IMR-90 (cell line): Measurements from ENCODE around the gene USP17L12. TPM values are rescaled to one million over a fixed set of nuclear protein-coding genes. Genes with fewer than 3 reads are reported as not detected.
"Not testable (repeated sequence)": the region's sequence is repeated elsewhere in the genome, so short reads cannot be mapped to it uniquely, and the experiment has no call there.

Source experiments
- ATAC-seq: fragments of 200-7000 bp; cut with Tn5 transposase; 2 replicates; pipeline ENCODE4 v1.9.1; 2020; ENCODE audit warnings: low read depth, mild to moderate bottlenecking, moderate library complexity
- Bru-seq: library from RNA; stranded (reverse); fragments of 400-500 nt; gene quantifications from one replicate; lab custom pipeline; 2021; lab: Mats Ljungman, UMichigan
- BruChase-seq, 2 experiments: library from RNA; stranded (reverse); fragments of 400-500 nt; gene quantifications; one replicate each; lab custom pipeline; 2021; lab: Mats Ljungman, UMichigan
- BruUV-seq: library from RNA; stranded (reverse); fragments of 400-500 nt; replicated peaks from 2 replicates; lab custom pipeline; 2021; lab: Mats Ljungman, UMichigan
- CTCF ChIA-PET: fragments of 300-600 bp; formaldehyde crosslinking; extraction: SDS; loops from one replicate; lab custom pipeline; 2021; ENCODE audit warnings: antibody characterized with exemption; lab: Yijun Ruan, JAX
- POLR2A ChIA-PET: fragments of 300-600 bp; sonication (Branson Sonifier 250); formaldehyde crosslinking; loops from one replicate; lab custom pipeline; 2022; ENCODE audit warnings: antibody characterized with exemption; ENCODE audit not compliant: unreplicated experiment; lab: Charles Lee
- DNase-seq: peaks from one replicate; pipeline ENCODE4 v3.0.0; 2013
- H2AFZ ChIP-seq: replicated peaks from 2 replicates; pipeline ENCODE3; 2013; ENCODE audit warnings: low read length, mild to moderate bottlenecking; ENCODE audit not compliant: poor library complexity
- H2AK5ac ChIP-seq: 2 replicates; pipeline ENCODE4 v1.6.1; 2013; ENCODE audit warnings: low read depth, low read length, inconsistent platforms
- H2AK9ac ChIP-seq: replicated peaks from 2 replicates; pipeline ENCODE3; 2013; ENCODE audit warnings: mild to moderate bottlenecking, low read depth, low read length, moderate library complexity; ENCODE audit not compliant: poor library complexity
- H2BK120ac ChIP-seq: 2 replicates; pipeline ENCODE4 v1.6.1; 2013; ENCODE audit warnings: low read depth, low read length, inconsistent platforms
- H2BK15ac ChIP-seq: 3 replicates; pipeline ENCODE4 v1.6.1; 2013; ENCODE audit warnings: low read depth, low read length, inconsistent platforms
- H2BK20ac ChIP-seq: 2 replicates; pipeline ENCODE4 v1.6.1; 2013; ENCODE audit warnings: low read depth, mild to moderate bottlenecking, inconsistent platforms, low read length, moderate library complexity
- H2BK5ac ChIP-seq: 2 replicates; pipeline ENCODE4 v1.6.1; 2013; ENCODE audit warnings: mild to moderate bottlenecking, low read depth, low read length, inconsistent platforms; ENCODE audit not compliant: poor library complexity, severe bottlenecking
- H3K14ac ChIP-seq: replicated peaks from 2 replicates; pipeline ENCODE4 v1.6.1; 2013; ENCODE audit warnings: low read depth, low read length, inconsistent platforms
- H3K18ac ChIP-seq: 2 replicates; pipeline ENCODE4 v1.6.1; 2013; ENCODE audit warnings: low read depth, low read length, control low read depth
- H3K23ac ChIP-seq: 2 replicates; pipeline ENCODE4 v1.6.1; 2013; ENCODE audit warnings: low read depth, low read length, inconsistent platforms
- H3K27ac ChIP-seq: 2 replicates; pipeline ENCODE4 v1.5.1; 2013; ENCODE audit warnings: mild to moderate bottlenecking, control low read depth, low read length; ENCODE audit not compliant: insufficient read depth
- H3K27me3 ChIP-seq: 2 replicates; pipeline ENCODE4 v1.6.1; 2013; ENCODE audit warnings: low read length; ENCODE audit not compliant: control insufficient read depth, insufficient read depth
- H3K36me3 ChIP-seq: 2 replicates; pipeline ENCODE4 v1.6.1; 2013; ENCODE audit warnings: low read length, mixed read lengths; ENCODE audit not compliant: control insufficient read depth, insufficient read depth
- H3K4ac ChIP-seq: 2 replicates; pipeline ENCODE4 v1.6.1; 2013; ENCODE audit warnings: low read depth, low read length, inconsistent platforms
- H3K4me1 ChIP-seq: 2 replicates; pipeline ENCODE4 v1.6.1; 2013; ENCODE audit warnings: low read length, mixed read lengths; ENCODE audit not compliant: control insufficient read depth, insufficient read depth
- H3K4me2 ChIP-seq: 2 replicates; pipeline ENCODE4 v1.6.1; 2013; ENCODE audit warnings: low read depth, mild to moderate bottlenecking, control low read depth, low read length, moderate library complexity
- H3K4me3 ChIP-seq: 2 replicates; pipeline ENCODE4 v1.5.1; 2013; ENCODE audit warnings: low read depth, mild to moderate bottlenecking, control low read depth, low read length, moderate library complexity; ENCODE audit not compliant: insufficient read depth
- H3K56ac ChIP-seq: 2 replicates; pipeline ENCODE4 v1.6.1; 2013; ENCODE audit warnings: low read length, inconsistent platforms; ENCODE audit not compliant: insufficient read depth; ENCODE audit errors: extremely low read depth
- H3K79me1 ChIP-seq, 2 experiments: 2 replicates each; pipeline ENCODE4 v1.6.1; 2013; ENCODE audit warnings: low read length in 2 of 2, inconsistent platforms in 1 of 2, low read depth in 1 of 2
- H3K9ac ChIP-seq: 2 replicates; pipeline ENCODE4 v1.6.1; 2013; ENCODE audit warnings: low read depth, low read length, control low read depth
- H3K9me1 ChIP-seq: 2 replicates; pipeline ENCODE4 v1.6.1; 2013; ENCODE audit warnings: low read length, inconsistent platforms; ENCODE audit not compliant: insufficient read depth
- H3K9me3 ChIP-seq: 2 replicates; pipeline ENCODE4 v1.6.1; 2013; ENCODE audit warnings: low read length; ENCODE audit not compliant: control insufficient read depth, insufficient read depth
- H4K20me1 ChIP-seq: 2 replicates; pipeline ENCODE4 v1.6.1; 2013; ENCODE audit warnings: low read length, inconsistent platforms; ENCODE audit not compliant: insufficient read depth
- H4K5ac ChIP-seq: 2 replicates; pipeline ENCODE4 v1.6.1; 2013; ENCODE audit warnings: mild to moderate bottlenecking, low read depth, low read length, control low read depth
- H4K8ac ChIP-seq, 2 experiments: 2 replicates each; pipeline ENCODE4 v1.6.1; 2013; ENCODE audit warnings: low read depth in 2 of 2, low read length in 2 of 2, control low read depth in 1 of 2, inconsistent platforms in 1 of 2
- H4K91ac ChIP-seq: 2 replicates; pipeline ENCODE4 v1.6.1; 2013; ENCODE audit warnings: low read depth, low read length, inconsistent platforms; ENCODE audit not compliant: insufficient read depth
- WGBS, 2 experiments: methylation state at CpG; one replicate each; pipeline versions ENCODE4 v1.1.5 to v1.1.7; 2013; ENCODE audit warnings: missing lambda C conversion rate in 2 of 2; ENCODE audit not compliant: insufficient read length in 1 of 2; ENCODE audit errors: extremely low coverage in 2 of 2; 5-methylcytosine and 5-hydroxymethylcytosine counted together
- dilution Hi-C: fragments of 300-500 bp; cut with HindIII; formaldehyde crosslinking; loops from one replicate; pipeline ENCODE4 v1.14.3; 2018; ENCODE audit warnings: low sequenced_read_pairs; ENCODE audit not compliant: unreplicated experiment
- in situ Hi-C: fragments of 300-500 bp; cut with MboI; formaldehyde crosslinking; loops from 3 replicates; pipeline ENCODE4 v1.14.3; 2019; ENCODE audit warnings: low sequenced_read_pairs, inconsistent platforms, mixed read lengths
- intact Hi-C: fragments of 100-400 bp; cut with micrococcal nuclease; formaldehyde crosslinking; loops from 2 replicates; pipeline ENCODE4 v1.10.0; 2022
- long read RNA-seq: library from polyadenylated mRNA; unstranded; transcript quantifications from one replicate; pipeline ENCODE4 v2.0.0, GENCODE V29; 2021; ENCODE audit not compliant: unreplicated experiment
- polyA plus RNA-seq, 3 experiments: library from polyadenylated mRNA; depleted of rRNA; stranded (reverse); fragments of >200 nt; gene quantifications; 2 replicates each; pipeline ENCODE4 v1.2.3, GENCODE V29; 2012; ENCODE audit warnings: low replicate concordance in 1 of 3
- total RNA-seq: library from RNA; depleted of rRNA; stranded (reverse); fragments of >200 nt; gene quantifications from 2 replicates; pipeline ENCODE4 v1.2.3, GENCODE V29; 2012; rRNA removed

Gene USP17L12, protein sequence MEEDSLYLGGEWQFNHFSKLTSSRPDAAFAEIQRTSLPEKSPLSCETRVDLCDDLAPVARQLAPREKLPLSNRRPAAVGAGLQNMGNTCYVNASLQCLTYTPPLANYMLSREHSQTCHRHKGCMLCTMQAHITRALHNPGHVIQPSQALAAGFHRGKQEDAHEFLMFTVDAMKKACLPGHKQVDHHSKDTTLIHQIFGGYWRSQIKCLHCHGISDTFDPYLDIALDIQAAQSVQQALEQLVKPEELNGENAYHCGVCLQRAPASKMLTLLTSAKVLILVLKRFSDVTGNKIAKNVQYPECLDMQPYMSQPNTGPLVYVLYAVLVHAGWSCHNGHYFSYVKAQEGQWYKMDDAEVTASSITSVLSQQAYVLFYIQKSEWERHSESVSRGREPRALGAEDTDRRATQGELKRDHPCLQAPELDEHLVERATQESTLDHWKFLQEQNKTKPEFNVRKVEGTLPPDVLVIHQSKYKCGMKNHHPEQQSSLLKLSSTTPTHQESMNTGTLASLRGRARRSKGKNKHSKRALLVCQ
- total RNA-seq (not detected in 2 replicates), polyA plus RNA-seq (2012; rRNA removed) (not detected in 2 replicates), Bru-seq, nascent RNA (not detected), BruChase-seq, experiment 1, labeled RNA remaining after a 6-hour chase (not detected), BruChase-seq, experiment 2, labeled RNA remaining after a 2-hour chase (not detected)
- polyA plus RNA-seq (2012; cell fraction: cytosol; rRNA removed), result not detected in 2 replicates
- polyA plus RNA-seq (2012; cell fraction: nucleus; rRNA removed; ENCODE audit: low replicate concordance), result not detected in 2 replicates
- long read RNA-seq, result 0 reads

DNA sequence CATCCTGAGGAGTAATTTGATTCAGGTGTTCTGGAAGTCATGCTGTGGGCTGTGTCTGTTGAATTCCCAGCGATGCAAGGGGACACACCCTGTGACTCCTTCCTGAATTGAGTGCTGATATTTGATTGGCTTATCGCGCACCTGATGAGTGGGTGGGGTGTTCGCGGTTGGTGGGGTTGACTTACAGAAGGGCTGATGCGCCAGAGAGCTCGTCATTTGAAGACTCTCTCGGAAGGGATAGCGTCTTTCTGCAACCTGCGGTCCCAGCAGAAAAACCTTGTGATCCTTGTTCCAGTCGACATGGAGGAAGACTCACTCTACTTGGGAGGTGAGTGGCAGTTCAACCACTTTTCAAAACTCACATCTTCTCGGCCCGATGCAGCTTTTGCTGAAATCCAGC lies at the start of gene USP17L12:
Gene USP17L12, plus strand, starts transcription at position 301 of the 400 bp plus-strand sequence. Its CDS starts 0 bp downstream, at position 301.
- intact Hi-C loops, H2AK9ac ChIP-seq, H3K18ac ChIP-seq, H3K9me3 ChIP-seq, H3K79me1 ChIP-seq, CTCF ChIA-PET, H3K4me1 ChIP-seq, H2BK5ac ChIP-seq, ATAC-seq, H3K4me2 ChIP-seq, H3K27me3 ChIP-seq, H3K9ac ChIP-seq, H2BK15ac ChIP-seq, H2BK20ac ChIP-seq, H2AK5ac ChIP-seq, H3K14ac ChIP-seq, H4K20me1 ChIP-seq, H3K23ac ChIP-seq, dilution Hi-C loops, H3K4me3 ChIP-seq, H2AFZ ChIP-seq, H4K5ac ChIP-seq, H3K56ac ChIP-seq, DNase-seq, POLR2A ChIA-PET, in situ Hi-C loops, H4K8ac ChIP-seq, H2BK120ac ChIP-seq, H3K36me3 ChIP-seq, H3K27ac ChIP-seq, H3K9me1 ChIP-seq, H4K91ac ChIP-seq, BruUV-seq, H3K4ac ChIP-seq: not testable (repeated sequence)
- no CpG with 5 or more reads among the region's 13 CpGs for WGBS, 2 experiments

DNA sequence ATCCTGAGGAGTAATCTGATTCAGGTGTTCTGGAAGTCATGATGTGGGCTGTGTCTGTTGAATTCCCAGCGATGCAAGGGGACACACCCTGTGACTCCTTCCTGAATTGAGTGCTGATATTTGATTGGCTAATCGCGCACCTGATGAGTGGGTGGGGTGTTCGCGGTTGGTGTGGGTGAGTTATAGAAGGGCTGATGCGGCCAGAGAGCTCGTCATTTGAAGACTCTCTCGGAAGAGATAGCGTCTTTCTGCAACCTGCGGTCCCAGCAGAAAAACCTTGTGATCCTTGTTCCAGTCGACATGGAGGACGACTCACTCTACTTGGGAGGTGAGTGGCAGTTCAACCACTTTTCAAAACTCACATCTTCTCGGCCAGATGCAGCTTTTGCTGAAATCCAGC lies 9.6 kb upstream of the USP17L12 start, which contains the start of gene USP17L10:
Gene USP17L10, plus strand, starts transcription at position 301 of the 400 bp plus-strand sequence. Its CDS starts 0 bp downstream, at position 301.
- H3K4ac ChIP-seq, H3K9me3 ChIP-seq, H2AFZ ChIP-seq, H3K9me1 ChIP-seq, H4K5ac ChIP-seq, H4K20me1 ChIP-seq, H4K91ac ChIP-seq, H3K27ac ChIP-seq, H2AK5ac ChIP-seq, H3K27me3 ChIP-seq, H3K14ac ChIP-seq, H3K36me3 ChIP-seq, H3K9ac ChIP-seq, CTCF ChIA-PET, H2BK20ac ChIP-seq, BruUV-seq, H3K4me3 ChIP-seq, ATAC-seq, in situ Hi-C loops, H2BK15ac ChIP-seq, H3K18ac ChIP-seq, H3K56ac ChIP-seq, dilution Hi-C loops, H2BK5ac ChIP-seq, intact Hi-C loops, H2AK9ac ChIP-seq, H4K8ac ChIP-seq, H2BK120ac ChIP-seq, H3K4me2 ChIP-seq, POLR2A ChIA-PET, H3K23ac ChIP-seq, DNase-seq, H3K4me1 ChIP-seq, H3K79me1 ChIP-seq: not testable (repeated sequence)
- WGBS, 2 experiments, result no CpG with 5 or more reads among the region's 13 CpGs
